Measurements from ENCODE around the gene CNTNAP3.
"Not testable (repeated sequence)": the region's sequence is repeated elsewhere in the genome, so short reads cannot be mapped to it uniquely, and the experiment has no call there.

GRCh38 chr9:39287980-39288379 is at the start of gene CNTNAP3:
- TF ChIP-seq, protein P1, sequence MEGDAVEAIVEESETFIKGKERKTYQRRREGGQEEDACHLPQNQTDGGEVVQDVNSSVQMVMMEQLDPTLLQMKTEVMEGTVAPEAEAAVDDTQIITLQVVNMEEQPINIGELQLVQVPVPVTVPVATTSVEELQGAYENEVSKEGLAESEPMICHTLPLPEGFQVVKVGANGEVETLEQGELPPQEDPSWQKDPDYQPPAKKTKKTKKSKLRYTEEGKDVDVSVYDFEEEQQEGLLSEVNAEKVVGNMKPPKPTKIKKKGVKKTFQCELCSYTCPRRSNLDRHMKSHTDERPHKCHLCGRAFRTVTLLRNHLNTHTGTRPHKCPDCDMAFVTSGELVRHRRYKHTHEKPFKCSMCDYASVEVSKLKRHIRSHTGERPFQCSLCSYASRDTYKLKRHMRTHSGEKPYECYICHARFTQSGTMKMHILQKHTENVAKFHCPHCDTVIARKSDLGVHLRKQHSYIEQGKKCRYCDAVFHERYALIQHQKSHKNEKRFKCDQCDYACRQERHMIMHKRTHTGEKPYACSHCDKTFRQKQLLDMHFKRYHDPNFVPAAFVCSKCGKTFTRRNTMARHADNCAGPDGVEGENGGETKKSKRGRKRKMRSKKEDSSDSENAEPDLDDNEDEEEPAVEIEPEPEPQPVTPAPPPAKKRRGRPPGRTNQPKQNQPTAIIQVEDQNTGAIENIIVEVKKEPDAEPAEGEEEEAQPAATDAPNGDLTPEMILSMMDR (IDR thresholded peaks at IDR 0.05) = not testable (repeated sequence)
- not testable (repeated sequence) for TF ChIP-seq POLR2AphosphoS5 (IDR thresholded peaks at IDR 0.05; ENCODE audit: low read depth, low read length); SIN3A (IDR thresholded peaks at IDR 0.05; ENCODE audit: borderline replicate concordance, insufficient read depth, low read depth, low read length)
- TF ChIP-seq, protein P2, sequence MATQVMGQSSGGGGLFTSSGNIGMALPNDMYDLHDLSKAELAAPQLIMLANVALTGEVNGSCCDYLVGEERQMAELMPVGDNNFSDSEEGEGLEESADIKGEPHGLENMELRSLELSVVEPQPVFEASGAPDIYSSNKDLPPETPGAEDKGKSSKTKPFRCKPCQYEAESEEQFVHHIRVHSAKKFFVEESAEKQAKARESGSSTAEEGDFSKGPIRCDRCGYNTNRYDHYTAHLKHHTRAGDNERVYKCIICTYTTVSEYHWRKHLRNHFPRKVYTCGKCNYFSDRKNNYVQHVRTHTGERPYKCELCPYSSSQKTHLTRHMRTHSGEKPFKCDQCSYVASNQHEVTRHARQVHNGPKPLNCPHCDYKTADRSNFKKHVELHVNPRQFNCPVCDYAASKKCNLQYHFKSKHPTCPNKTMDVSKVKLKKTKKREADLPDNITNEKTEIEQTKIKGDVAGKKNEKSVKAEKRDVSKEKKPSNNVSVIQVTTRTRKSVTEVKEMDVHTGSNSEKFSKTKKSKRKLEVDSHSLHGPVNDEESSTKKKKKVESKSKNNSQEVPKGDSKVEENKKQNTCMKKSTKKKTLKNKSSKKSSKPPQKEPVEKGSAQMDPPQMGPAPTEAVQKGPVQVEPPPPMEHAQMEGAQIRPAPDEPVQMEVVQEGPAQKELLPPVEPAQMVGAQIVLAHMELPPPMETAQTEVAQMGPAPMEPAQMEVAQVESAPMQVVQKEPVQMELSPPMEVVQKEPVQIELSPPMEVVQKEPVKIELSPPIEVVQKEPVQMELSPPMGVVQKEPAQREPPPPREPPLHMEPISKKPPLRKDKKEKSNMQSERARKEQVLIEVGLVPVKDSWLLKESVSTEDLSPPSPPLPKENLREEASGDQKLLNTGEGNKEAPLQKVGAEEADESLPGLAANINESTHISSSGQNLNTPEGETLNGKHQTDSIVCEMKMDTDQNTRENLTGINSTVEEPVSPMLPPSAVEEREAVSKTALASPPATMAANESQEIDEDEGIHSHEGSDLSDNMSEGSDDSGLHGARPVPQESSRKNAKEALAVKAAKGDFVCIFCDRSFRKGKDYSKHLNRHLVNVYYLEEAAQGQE (IDR thresholded peaks at IDR 0.05; ENCODE audit: insufficient read depth in 1 of 2, low read depth in 2 of 2, low read length in 1 of 2) = not testable (repeated sequence)

Measured in Panc1 (cell line).